Right ventricle myocardium superior (tissue), 1 donor: ENCODE data around the gene TPP1. TPM values are rescaled to one million over a fixed set of nuclear protein-coding genes. Genes with fewer than 3 reads are reported as not detected.
A peak's percentile ranks its signal among the peaks of the same experiment; 100 is the strongest.

Experiments used
- ATAC-seq: fragments of 200-7000 bp; cut with Tn5 transposase; one replicate; pipeline ENCODE4 v1.9.1; 2020; ENCODE audit warnings: mild to moderate bottlenecking; ENCODE audit not compliant: poor library complexity
- DNase-seq: peaks from one replicate; pipeline ENCODE4 v3.0.0-alpha.2; 2020
- intact Hi-C: fragments of 100-400 bp; cut with DNase I; formaldehyde crosslinking; loops from one replicate; pipeline ENCODE4 v1.11.2; 2022
- total RNA-seq: library from RNA; stranded (reverse); fragmentation: NEBNext Ultra II Directional; extraction: Animal tissue kit (Norgen Biotek cat#: 25700); gene quantifications from one replicate; pipeline ENCODE4 v1.2.1, GENCODE V29; 2021
- donor health status: DM: no; HTN: yes; CAD: no; lungs with severe emphysema.

TPP1 gene
- total RNA-seq, 1 donor from 2014 or later: 71.5 TPM

DNA sequence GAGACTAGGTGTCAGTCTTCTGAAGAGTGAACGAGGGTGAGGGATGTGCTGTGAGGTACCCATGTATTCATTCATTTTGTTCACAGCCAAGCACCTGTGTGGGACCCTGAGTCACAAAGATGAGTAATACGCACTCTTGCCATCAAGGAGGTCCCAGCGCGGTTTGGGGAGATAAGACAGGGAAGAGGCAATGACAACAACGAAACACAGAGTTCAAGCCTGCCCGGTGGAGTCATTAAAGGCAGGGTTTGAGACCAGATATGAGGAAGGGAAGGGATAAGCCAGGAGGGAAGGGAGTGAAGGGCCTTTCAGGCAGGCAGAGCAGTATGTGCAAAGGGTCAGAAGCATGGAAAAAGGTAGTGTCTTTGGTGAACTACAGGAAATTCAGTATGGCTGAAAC, 31.8 kb upstream of the TPP1 start:
- ATAC-seq: no peak
- intact Hi-C loops: no loop called here
- no peak for DNase-seq

DNA sequence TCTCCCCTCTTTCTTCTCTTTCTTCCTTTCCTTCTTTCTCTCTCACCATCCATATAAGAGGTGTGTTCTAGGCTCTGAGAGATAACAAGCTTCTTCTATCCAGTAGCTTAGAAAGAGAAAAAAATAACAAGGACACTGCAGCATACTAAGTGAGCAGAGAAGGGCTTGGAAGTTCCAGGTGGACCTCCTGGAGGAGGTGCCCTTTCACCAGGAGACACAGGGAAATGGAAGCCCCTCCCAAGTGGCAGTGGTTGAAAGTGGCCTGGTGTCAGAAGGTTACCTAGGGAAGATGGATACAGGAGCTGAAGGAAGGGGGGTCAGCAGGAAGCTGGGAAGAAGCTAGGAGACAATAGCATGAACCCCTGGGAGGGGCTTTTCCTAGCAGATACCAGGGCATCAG, 30.9 kb upstream of the TPP1 start:
- intact Hi-C loops: no loop called here
- ATAC-seq (no peak), DNase-seq (no peak)

DNA sequence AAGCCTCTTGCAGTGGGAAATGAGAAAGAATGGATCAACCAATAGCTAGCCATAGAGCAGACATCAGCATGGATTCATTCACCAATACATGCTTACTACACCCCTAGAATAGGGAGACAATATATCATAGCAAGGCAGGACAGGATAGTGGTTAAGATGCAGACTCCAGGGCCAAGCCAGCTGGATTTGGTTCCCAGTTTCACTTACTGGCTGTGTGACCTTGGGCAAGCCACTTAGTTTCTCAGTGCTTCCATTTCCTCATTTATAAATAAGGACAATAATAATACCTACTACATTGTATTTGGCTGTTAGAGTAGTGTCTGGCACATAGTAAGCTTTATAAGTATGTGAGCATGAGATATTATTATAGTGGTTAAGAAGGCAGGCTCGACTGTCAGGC, 29.3 kb upstream of the TPP1 start:
- DNase-seq (peak; percentile 46), ATAC-seq (no peak)

DNA sequence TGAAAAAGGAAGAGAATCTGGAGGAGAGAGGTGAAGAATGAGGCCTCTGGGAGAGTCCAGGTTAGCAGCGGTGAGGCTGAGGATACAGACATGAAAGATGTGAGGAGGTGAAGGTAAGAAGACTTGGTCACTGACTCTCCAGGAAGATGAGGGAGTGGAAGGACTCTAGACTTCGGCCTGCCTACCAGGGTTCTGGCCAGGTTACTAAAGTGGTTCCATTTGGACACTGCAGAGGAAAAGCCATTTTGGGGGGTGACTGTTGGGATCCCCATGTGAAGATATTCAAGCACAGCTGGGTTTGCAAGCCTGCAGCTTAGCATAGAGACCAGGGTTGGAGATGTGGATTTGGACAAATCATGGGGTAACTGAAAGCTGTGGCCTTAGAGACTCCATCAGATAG, 28.6 kb upstream of the TPP1 start:
- intact Hi-C loops: no loop called here
- ATAC-seq (no peak), DNase-seq (no peak)

More for the DNA sequence above, 29.3 kb upstream of the TPP1 start:
- intact Hi-C loops: no loop called here

DNA sequence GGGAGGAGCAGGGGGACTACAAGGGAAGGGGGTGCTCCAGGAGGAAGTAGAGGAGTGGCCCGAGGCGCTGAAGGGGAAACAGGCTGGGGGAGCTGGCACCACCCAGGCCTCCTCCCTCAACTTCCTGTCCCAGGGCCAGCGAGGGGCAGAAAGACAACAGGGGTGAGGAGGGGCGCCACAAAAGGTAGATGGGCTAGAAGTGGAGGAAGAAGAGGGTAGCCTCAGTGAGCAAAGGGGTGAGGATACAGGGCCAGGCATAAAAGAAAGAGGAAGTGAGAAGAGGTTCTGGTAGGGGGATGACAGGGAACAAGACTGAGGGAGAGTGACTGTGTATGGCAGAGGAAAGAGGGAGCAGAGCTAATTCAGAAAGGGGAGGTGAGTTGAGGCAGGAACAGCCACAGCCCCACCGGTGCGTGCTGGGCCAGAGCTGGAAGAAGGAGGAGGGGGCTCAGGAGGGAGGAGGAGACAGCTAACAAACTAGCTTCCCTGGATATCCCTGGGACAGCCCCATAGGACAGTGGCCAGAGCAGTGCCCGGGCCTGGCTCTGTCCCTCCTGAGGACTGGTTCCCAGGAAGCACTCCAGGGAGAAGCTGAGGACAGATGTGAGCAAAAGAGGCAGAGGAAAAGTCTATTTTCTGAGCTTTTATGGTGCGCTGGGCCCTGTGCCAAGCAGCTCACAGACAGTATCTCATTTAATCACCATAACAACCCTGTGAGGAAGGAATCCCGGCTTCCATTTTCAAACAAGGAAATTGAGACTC, 27.9 kb upstream of the TPP1 start:
- ATAC-seq (peak; percentile 47), DNase-seq (peak; percentile 73)
- intact Hi-C loops: no loop called here

DNA sequence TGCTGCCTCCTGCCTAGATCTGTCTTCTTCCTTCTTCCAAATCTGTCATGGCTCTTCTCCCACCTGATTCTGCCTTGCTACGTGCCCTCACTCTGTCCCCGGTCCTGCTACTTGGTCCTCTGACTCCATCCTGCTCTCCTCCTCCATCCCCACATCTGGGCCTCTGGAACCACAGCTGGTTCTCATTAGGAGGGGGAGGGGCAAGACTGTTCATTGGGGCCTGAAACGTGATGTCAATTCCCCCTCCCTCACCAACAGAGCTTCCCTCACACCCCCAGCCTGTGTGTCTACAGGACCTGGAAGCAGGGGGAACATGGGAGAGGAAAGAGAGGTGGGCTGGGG, 27.3 kb upstream of the TPP1 start:
- ATAC-seq (peak; percentile 63), DNase-seq (peak; percentile 47)
- intact Hi-C loops: no loop called here

DNA sequence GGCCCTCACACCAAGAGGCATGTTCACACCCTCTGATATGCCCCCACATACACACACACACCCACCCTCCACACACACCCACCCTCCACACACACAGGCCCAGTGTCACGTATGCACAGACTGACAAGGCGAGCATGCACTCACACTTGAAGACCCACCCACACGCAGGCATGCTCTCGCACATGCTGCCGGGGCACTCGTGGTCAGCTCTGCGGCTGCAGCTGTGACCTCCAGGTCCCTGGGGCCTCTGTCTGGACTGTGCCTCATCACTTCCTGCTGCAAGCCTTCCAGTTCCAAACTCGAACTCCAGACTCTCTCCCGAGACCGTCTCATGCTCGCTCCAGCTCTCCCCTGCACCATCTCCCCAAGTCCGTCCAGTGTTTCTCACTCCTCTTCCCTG, 26.8 kb upstream of the TPP1 start:
- ATAC-seq (peak; percentile 77), DNase-seq (peak; percentile 87)
- intact Hi-C loops: no loop called here

DNA sequence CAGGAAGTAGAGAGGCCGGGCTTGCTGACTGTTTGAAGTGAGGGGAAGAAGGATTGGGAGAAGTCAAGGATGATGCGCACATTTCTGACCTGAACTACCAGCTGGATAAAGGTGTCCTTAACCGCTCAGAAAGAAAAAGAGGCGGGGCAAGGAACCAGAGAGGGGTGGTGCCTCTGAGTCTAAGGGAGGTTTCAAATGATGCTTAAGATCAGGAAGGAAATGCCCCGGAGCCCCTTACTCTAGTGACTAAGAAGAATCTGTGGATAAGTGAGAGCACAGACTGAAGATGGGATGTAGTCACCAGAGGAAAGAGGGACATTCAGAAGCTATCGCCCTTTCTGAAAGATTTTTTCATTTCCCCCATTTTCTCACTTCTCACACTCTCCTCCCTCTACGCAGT, 23.7 kb upstream of the TPP1 start:
- ATAC-seq (no peak), DNase-seq (no peak)
- intact Hi-C loops: no loop called here

DNA sequence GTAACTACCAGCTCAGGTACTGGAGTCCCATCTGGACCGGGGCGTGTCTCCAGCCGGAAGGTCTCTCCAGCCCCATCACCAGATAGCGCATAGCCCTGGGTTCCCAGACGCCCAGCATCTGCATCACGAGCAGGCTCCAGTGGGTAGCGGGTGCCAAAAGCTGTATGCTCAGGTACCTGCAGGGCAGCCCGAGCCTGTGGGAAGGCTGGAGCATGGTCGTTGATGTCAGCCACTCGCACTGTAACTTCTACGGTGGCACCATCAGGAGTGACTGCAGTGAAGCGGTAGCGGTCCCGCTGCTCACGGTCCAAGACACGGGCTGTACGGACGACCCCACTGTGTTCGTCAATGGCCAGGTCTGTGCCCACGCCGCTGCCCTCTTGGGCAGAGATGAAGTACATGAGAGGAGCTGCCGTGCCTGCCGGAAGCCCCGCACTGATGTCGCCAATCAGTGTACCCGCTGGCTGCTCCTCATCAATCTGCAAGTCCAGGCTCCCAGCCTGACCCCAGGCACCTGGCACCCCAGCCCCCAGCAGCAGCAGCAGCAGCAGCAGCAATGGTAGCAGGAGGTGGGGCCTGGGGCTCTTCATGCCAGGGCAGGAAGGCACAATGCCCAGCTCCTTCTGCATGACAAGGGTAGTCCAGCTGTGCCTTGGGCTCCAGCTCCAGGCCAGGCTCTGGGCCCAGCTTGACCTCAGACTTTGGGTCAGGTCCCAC, 21.9 kb upstream of the TPP1 start:
- intact Hi-C loops: no loop called here
- DNase-seq (no peak), ATAC-seq (no peak)

DNA sequence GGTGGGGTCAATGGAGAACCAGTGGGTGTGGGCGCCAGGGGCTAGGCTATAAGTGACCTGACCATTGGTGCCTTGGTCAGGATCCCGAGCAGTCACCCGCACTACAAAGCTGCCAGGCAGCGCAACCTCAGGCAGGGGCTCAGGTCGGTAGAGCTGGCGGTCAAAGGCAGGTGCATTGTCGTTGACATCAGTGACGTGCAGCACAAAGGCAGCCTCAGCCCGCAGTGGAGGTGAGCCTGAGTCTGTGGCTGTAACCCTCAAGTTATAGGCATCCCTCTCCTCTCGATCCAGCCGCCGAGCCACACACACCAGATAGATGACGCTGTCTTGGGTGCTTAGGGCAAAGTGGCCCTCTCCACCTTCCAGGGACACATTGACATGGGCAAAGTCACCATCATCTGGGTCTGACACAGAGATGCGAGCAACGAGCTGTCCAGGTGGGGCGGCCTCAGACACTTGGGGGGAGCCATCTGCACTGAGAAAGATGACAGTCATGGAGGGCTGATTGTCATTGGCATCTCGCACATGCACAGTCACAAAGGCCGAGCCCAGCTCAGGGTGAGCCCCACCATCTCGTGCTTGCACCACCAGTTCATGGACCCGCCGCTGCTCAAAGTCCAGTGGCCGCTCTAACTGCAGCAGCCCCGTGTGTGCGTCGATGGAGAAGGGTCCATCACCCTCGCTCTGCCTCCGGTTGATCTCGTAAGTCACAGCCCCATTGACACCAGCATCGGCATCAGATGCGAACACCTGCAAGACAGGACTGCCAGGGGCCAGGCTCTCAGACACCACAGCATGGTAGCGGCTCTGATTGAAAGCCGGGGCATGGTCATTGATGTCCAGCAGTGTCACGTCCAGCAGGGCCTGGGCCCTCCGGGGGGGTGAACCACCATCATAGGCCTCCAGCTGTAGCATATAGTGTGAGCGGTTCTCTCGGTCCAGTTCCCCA, 21.1 kb upstream of the TPP1 start:
- DNase-seq: no peak
- ATAC-seq: no peak
- intact Hi-C loops: no loop called here

DNA sequence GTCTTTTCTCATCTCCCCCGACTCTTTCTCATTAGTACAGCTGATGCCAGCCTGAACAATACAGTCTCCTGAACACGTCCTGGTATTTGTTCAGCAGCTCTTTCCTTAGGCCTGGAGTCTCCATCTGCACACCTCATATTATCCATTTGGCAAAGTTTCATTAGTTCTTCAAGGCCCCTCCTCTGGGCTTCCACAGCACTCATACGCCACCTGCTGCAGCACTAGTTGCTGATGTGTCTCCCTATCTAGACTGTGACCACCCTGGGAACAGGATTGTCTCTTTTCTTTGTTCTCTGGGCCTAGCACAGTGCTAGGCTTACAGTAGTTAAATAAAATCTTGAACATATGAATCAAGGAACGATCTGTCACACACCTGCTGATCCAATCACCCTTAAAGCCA, 19.2 kb upstream of the TPP1 start:
- ATAC-seq (no peak), DNase-seq (no peak)
- intact Hi-C loops: no loop called here

DNA sequence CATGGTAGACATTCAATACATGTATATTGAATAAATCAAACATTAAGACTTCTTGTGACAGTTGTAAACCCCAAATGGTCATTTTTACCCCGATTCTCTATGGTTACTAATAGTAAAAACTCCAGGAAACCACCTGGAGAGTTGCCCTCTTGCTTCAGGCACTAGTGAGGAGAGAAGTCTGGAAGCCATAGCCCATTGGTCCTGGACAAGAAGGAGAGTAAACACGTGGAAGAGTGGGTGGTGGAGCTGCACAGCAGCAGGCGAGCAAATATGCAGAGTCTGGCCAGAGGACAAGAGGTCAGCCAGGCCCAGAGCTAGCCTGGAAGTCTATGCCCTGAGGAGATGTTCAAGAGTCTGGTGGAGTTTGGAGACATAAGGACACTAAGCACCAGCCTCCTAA, 18.6 kb upstream of the TPP1 start:
- peak; percentile 60 for ATAC-seq
- DNase-seq: peak; percentile 58
- intact Hi-C loops: no loop called here

DNA sequence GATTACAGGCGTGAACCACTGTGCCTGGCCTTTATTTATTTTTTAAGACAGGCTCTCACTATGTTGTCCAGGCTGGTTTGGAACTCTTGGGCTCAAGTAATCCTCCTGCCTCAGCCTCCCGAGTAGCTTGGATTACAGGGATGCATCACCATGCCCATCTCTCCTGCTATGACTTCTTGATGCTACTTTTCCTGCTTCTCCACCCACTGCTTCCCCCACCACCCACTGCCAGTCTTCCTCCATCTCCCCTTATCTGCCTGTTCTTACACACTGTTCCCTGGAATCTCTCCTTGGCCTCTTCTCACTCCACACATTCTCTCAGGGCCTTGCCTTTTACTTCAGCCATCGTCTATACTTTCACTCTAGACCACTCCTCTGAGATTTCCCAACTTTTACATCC, 17.3 kb upstream of the TPP1 start:
- intact Hi-C loops: no loop called here

DNA sequence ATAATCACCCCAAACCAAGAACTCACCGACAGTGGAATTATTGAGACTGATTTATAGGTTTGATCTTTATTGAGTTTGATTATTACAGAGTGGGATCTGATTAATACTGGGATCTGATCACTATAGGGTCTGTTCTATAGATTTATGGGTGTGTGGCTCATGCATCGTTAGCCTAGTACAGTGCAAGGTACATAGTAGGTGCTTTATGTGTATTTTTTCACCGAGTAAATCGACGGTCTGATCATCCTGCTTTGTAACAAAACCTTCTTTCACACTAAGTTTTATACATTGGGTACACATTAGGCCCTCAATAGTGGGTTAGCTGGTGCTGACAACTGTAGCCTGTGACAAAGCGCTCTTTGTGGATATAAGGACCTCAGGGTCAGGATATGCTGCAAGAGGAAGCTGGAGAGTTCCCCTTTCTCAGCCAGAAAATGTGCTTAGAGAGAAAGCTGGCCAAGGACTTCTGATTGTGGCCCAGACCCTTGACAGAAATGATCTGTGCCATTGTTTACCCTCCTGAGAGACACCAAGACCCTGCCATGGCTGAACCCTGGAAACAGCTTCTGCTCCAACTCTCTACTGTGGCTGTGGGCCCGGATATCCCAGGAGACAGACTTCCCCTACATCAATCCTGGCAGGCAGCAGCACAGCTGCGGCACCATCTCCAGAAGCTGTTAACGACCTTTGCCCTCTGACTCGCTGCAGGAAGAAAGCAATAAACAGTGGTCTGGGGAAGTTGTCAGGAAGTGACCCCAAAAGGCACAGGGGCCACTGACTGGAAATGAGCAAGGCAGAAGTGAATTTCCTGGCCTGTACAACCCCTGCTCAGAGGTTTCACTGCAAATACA, 16.1 kb upstream of the TPP1 start:
- intact Hi-C loops: no loop called here
- DNase-seq (peak; percentile 84), ATAC-seq (peak; percentile 64)

More for the DNA sequence above, 17.3 kb upstream of the TPP1 start:
- DNase-seq (no peak), ATAC-seq (no peak)

DNA sequence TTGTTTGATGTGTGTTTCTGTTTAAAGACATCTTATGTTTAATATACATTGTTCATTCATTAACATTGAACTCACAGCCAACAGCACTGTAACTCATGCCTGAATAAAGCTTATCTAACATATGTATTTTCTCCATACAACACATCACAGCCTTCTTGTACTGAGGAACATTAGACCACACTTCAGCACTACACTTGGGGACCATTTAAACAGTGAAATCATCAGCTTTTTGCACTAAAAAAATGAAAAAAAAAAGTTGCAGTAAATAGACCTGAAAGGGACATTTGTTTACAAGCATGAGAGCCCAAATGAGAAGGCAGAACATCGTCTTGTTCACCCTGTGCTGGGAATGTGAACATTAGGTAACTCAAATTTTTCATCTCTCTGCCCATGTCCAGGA, 15.3 kb upstream of the TPP1 start:
- no peak for DNase-seq
- ATAC-seq: no peak
- intact Hi-C loops: no loop called here

DNA sequence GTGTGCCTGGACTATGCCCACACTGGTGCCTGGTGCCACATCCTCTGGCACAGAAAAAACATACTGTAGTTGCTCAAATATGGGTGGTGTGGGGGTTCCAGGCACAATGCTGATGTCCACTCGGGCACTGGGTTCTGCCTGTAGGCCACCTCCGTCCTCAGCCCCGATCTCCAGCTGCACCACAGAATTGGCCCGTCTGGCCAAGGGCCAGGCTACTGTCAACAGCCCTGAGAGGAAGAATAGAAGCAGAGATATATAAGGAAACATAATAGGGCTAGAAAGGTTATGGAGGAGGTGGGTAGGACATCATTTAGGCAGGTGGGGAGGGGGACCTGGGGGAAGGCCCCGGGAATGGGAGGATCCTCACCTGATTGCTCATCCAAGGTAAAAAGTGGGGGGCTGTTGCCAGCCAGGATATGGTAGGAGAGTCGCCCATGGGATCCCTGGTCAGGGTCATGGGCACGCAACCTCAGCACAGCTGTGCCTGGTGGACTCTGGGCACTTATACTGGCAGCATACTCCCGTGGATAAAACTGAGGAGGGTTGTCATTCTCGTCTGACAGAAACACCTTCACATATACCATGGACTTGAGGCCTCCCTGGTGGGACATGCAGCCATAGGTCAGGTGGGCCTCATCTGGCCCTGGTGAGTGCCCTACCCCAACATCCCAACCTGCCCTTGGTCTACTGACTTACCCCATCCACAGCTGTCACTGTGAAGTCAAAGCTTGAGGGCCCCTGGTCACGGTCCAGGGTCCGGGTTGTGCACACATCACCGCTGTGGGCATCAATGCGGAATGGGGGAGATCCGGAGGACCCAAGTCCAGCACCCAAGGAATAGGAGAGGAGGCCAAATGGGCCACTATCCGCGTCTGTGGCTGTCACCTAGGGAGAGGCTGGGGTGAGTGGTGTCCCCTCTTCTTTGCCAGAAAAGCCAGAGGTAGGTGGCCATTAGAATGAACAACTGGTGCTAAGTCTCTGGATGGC, 14.5 kb upstream of the TPP1 start:
- intact Hi-C loops: no loop called here
- peak; percentile 84 for DNase-seq
- ATAC-seq: peak; percentile 67
